ENCODE data around the gene FSTL5. TPM values are rescaled to one million over a fixed set of nuclear protein-coding genes. Genes with fewer than 3 reads are reported as not detected.
"Not testable (repeated sequence)": the region's sequence is repeated elsewhere in the genome, so short reads cannot be mapped to it uniquely, and the experiment has no call there.

The FSTL5 gene
- total RNA-seq, 2 experiments from 2014 or later, result not detected

- ATAC-seq (ENCODE audit: low read depth), result no peak
- H3K27ac Mint-ChIP-seq, result no peak overlapping the region
- H3K4me3 Mint-ChIP-seq, result no peak overlapping the region
- H3K4me1 Mint-ChIP-seq, result no peaks in the 10 kb centered on the region
- H3K36me3 Mint-ChIP-seq, result no peaks in the 10 kb centered on the region
- H3K27me3 Mint-ChIP-seq, result no peaks in the 10 kb centered on the region
- no peak for DNase-seq
- peaks cover 5% of the 10 kb centered on the region for H3K9me3 Mint-ChIP-seq
- POLR2A ChIA-PET, result no interaction called here
Measured at GRCh38 chr4:162139412-162139811, 24.4 kb downstream of the FSTL5 start.

DNA sequence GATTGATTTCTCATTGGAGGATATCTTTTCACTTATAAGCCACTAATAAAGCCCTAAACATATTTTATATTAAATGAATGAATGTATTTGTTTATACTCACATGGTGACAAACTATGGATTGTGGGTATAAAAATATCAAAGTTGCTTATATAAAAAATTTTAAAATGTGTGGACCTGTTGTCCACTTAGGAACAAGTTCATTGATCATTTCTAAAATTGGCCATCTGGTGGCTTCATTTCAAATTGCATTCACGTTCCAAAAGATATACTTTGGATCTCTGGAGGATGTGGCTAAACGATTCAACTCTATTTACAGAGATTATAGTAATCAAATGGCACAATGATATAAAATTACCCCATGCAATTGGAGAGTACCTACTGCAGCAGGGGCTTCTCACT, 32.5 kb downstream of the FSTL5 start:
- no peaks in the 10 kb centered on the region for H3K4me1 Mint-ChIP-seq
- no peak overlapping the region for H3K4me3 Mint-ChIP-seq
- no peaks in the 10 kb centered on the region for H3K27me3 Mint-ChIP-seq
- H3K27ac Mint-ChIP-seq, result no peak overlapping the region
- POLR2A ChIA-PET, result no interaction called here
- no peaks in the 10 kb centered on the region for H3K36me3 Mint-ChIP-seq
- DNase-seq (no peak), ATAC-seq (ENCODE audit: low read depth) (no peak)
- H3K9me3 Mint-ChIP-seq, result no peaks in the 10 kb centered on the region

- Mint-ChIP-seq H3K4me1 (no peaks in the 10 kb centered on the region), H3K36me3 (no peaks in the 10 kb centered on the region), H3K4me3 (no peak overlapping the region), H3K9me3 (no peaks in the 10 kb centered on the region), H3K27me3 (no peaks in the 10 kb centered on the region), H3K27ac (no peak overlapping the region)
- no peak for DNase-seq
- POLR2A ChIA-PET, result no interaction called here
- no peak for ATAC-seq (ENCODE audit: low read depth)
Measured at GRCh38 chr4:162126729-162127128, 37.1 kb downstream of the FSTL5 start.

- Mint-ChIP-seq H3K9me3 (no peaks in the 10 kb centered on the region), H3K4me3 (no peak overlapping the region), H3K4me1 (no peaks in the 10 kb centered on the region), H3K27ac (no peak overlapping the region), H3K36me3 (no peaks in the 10 kb centered on the region), H3K27me3 (no peaks in the 10 kb centered on the region)
- POLR2A ChIA-PET, result no interaction called here
- ATAC-seq (ENCODE audit: low read depth), result no peak
- DNase-seq, result no peak
Measured at GRCh38 chr4:162117051-162117450, 46.7 kb downstream of the FSTL5 start.

- no peaks in the 10 kb centered on the region for H3K36me3 Mint-ChIP-seq
- H3K27ac Mint-ChIP-seq, result no peak overlapping the region
- H3K4me1 Mint-ChIP-seq, result no peaks in the 10 kb centered on the region
- no peak for DNase-seq
- no peak for ATAC-seq (ENCODE audit: low read depth)
- H3K9me3 Mint-ChIP-seq, result no peaks in the 10 kb centered on the region
- H3K27me3 Mint-ChIP-seq, result no peaks in the 10 kb centered on the region
- no peak overlapping the region for H3K4me3 Mint-ChIP-seq
- POLR2A ChIA-PET, result no interaction called here
Measured at GRCh38 chr4:162116095-162116779, 47.6 kb downstream of the FSTL5 start.

GRCh38 chr4:162115333-162115732, 48.5 kb downstream of the FSTL5 start:
- H3K36me3 Mint-ChIP-seq, result no peaks in the 10 kb centered on the region
- ATAC-seq (ENCODE audit: low read depth), result no peak
- no peak overlapping the region for H3K27ac Mint-ChIP-seq
- POLR2A ChIA-PET, result no interaction called here
- H3K9me3 Mint-ChIP-seq, result no peaks in the 10 kb centered on the region
- DNase-seq, result no peak
- no peak overlapping the region for H3K4me3 Mint-ChIP-seq
- H3K27me3 Mint-ChIP-seq, result no peaks in the 10 kb centered on the region
- no peaks in the 10 kb centered on the region for H3K4me1 Mint-ChIP-seq

DNA sequence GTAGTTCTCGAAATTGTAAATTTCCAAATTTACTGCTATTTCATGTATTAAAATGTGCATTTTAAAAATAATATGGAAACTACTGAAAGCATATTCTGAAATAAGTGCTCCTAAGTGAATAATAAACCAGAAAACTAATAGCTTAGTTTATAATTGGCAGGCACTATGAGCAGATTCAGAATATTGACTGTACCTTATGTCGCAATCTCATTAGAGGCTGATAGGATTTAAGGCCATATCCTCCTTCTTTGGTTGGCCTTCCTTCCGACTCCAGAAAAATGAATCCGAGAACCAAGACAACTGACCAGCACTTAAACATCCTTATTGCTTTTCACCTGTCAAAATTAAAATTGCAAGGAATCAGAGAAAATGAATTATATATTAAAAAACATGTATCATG, 52.7 kb downstream of the FSTL5 start:
- POLR2A ChIA-PET, result no interaction called here
- Mint-ChIP-seq H3K27ac (no peak overlapping the region), H3K27me3 (no peaks in the 10 kb centered on the region), H3K9me3 (no peaks in the 10 kb centered on the region), H3K36me3 (no peaks in the 10 kb centered on the region), H3K4me1 (no peaks in the 10 kb centered on the region), H3K4me3 (no peak overlapping the region)
- ATAC-seq (ENCODE audit: low read depth) (no peak), DNase-seq (no peak)

GRCh38 chr4:162104459-162105124, 59.2 kb downstream of the FSTL5 start:
- H3K4me3 Mint-ChIP-seq, result no peak overlapping the region
- H3K27ac Mint-ChIP-seq, result no peak overlapping the region
- no peaks in the 10 kb centered on the region for H3K36me3 Mint-ChIP-seq
- DNase-seq, result no peak
- POLR2A ChIA-PET, result no interaction called here
- H3K27me3 Mint-ChIP-seq, result no peaks in the 10 kb centered on the region
- no peak for ATAC-seq (ENCODE audit: low read depth)
- H3K9me3 Mint-ChIP-seq, result peaks cover 8% of the 10 kb centered on the region
- H3K4me1 Mint-ChIP-seq, result no peaks in the 10 kb centered on the region

GRCh38 chr4:162103908-162104307, 59.9 kb downstream of the FSTL5 start:
- POLR2A ChIA-PET; DNase-seq; H3K27ac Mint-ChIP-seq; H3K4me1 Mint-ChIP-seq; H3K36me3 Mint-ChIP-seq; H3K4me3 Mint-ChIP-seq; ATAC-seq (ENCODE audit: low read depth); H3K27me3 Mint-ChIP-seq; H3K9me3 Mint-ChIP-seq: not testable (repeated sequence)

DNA sequence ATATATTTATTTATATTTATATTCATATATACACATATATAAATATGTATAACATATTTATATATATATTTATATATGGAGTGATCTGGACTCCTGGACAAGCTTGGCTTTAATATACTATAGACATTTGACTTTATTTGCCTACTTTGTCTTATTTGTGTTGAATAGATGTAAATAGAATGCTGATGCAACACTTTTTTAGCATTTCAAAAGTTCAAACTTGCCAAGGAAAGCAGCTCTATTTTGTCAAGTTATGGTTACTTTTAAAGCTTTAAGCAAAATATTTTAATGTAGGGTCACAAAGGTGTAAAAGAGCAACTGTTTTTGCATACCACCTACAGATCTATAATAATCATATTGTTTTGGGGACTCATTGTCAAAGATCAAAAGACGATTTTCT, 61.1 kb downstream of the FSTL5 start:
- H3K27me3 Mint-ChIP-seq, result no peaks in the 10 kb centered on the region
- no peak for DNase-seq
- POLR2A ChIA-PET, result no interaction called here
- H3K27ac Mint-ChIP-seq, result no peak overlapping the region
- ATAC-seq (ENCODE audit: low read depth), result no peak
- no peaks in the 10 kb centered on the region for H3K36me3 Mint-ChIP-seq
- no peak overlapping the region for H3K4me3 Mint-ChIP-seq
- no peaks in the 10 kb centered on the region for H3K4me1 Mint-ChIP-seq
- H3K9me3 Mint-ChIP-seq, result peaks cover 10% of the 10 kb centered on the region

- POLR2A ChIA-PET, result no interaction called here
- DNase-seq, result no peak
- H3K9me3 Mint-ChIP-seq, result peaks cover 10% of the 10 kb centered on the region
- H3K27ac Mint-ChIP-seq, result no peak overlapping the region
- H3K36me3 Mint-ChIP-seq, result no peaks in the 10 kb centered on the region
- no peaks in the 10 kb centered on the region for H3K27me3 Mint-ChIP-seq
- no peak overlapping the region for H3K4me3 Mint-ChIP-seq
- ATAC-seq (ENCODE audit: low read depth), result no peak
- H3K4me1 Mint-ChIP-seq, result no peaks in the 10 kb centered on the region
Measured at GRCh38 chr4:162101337-162101736, 62.5 kb downstream of the FSTL5 start.

- POLR2A ChIA-PET, result no interaction called here
- H3K27ac Mint-ChIP-seq, result no peak overlapping the region
- no peaks in the 10 kb centered on the region for H3K27me3 Mint-ChIP-seq
- H3K9me3 Mint-ChIP-seq, result peaks cover 2% of the 10 kb centered on the region
- no peak for ATAC-seq (ENCODE audit: low read depth)
- no peaks in the 10 kb centered on the region for H3K36me3 Mint-ChIP-seq
- H3K4me3 Mint-ChIP-seq, result no peak overlapping the region
- no peak for DNase-seq
- no peaks in the 10 kb centered on the region for H3K4me1 Mint-ChIP-seq
Measured at GRCh38 chr4:162075726-162076125, 88.1 kb downstream of the FSTL5 start.

- Mint-ChIP-seq H3K4me1 (no peaks in the 10 kb centered on the region), H3K36me3 (no peaks in the 10 kb centered on the region), H3K27ac (no peak overlapping the region), H3K9me3 (no peaks in the 10 kb centered on the region), H3K4me3 (no peak overlapping the region), H3K27me3 (no peaks in the 10 kb centered on the region)
- POLR2A ChIA-PET, result no interaction called here
- no peak for DNase-seq
- no peak for ATAC-seq (ENCODE audit: low read depth)
Measured at GRCh38 chr4:162061214-162061613, 102.6 kb downstream of the FSTL5 start.

DNA sequence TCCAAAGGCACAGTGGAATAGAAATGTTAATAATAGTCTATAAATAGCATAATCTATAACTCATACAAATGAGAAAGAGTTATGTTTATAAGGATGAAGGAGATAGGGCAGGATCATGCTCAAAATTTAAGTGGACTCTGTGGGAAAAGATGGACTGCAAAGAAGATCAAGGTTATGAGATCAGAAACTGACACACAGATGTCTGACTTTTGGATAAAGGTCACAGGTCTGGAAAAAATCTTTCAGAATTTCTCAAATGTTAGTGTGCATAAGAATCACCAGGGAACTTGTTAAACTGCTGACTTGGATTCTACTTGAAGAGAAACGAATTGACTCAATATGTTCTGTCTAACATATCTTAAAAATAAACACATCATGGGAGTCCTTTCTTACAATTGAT, 104.1 kb downstream of the FSTL5 start:
- Mint-ChIP-seq H3K27ac (no peak overlapping the region), H3K4me3 (no peak overlapping the region), H3K9me3 (no peaks in the 10 kb centered on the region), H3K36me3 (no peaks in the 10 kb centered on the region), H3K27me3 (no peaks in the 10 kb centered on the region), H3K4me1 (no peaks in the 10 kb centered on the region)
- DNase-seq (no peak), ATAC-seq (ENCODE audit: low read depth) (no peak)
- POLR2A ChIA-PET, result no interaction called here

Data from activated naive CD8-positive, alpha-beta T cell treated with anti-CD3 and anti-CD28 coated beads, Interleukin-2, amount 10 ng/mL, durations not matched to agents 7 days and 5 days (primary cell).